Dedifferentiated amniotic fluid mesenchymal stem cell (primary cell): Measurements from ENCODE around the gene CFAP53.
"Not testable (repeated sequence)": the region's sequence is repeated elsewhere in the genome, so short reads cannot be mapped to it uniquely, and the experiment has no call there.

ENCODE experiments used
- DNase-seq: peaks from one replicate; pipeline ENCODE4 v3.0.0-alpha.2; 2016; ENCODE audit errors: extremely low spot score

Gene CFAP53

DNA sequence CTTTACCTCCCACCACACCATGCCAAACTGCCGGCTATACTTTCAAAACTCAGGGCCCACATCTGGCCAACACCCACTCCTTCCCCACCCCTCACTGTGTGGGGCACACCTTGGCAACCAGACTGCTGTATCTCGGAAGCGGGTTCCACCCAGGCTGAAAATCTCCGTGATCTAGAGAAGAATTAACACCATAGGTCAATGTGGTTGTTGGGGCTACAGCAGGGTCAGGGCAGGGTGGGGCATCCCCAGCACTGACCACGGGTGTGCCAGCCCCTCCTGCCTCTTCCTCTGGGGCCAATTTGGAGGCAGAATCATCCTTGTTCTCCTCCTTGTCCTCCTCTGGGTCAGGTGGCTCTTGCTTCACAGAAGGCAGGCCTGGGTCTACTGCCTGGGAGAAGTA is 6.3 kb upstream of the CFAP53 start:
- no peak for DNase-seq

GRCh38 chr18:50268022-50268747 is 1.9 kb upstream of the CFAP53 start:
- no peak for DNase-seq

DNA sequence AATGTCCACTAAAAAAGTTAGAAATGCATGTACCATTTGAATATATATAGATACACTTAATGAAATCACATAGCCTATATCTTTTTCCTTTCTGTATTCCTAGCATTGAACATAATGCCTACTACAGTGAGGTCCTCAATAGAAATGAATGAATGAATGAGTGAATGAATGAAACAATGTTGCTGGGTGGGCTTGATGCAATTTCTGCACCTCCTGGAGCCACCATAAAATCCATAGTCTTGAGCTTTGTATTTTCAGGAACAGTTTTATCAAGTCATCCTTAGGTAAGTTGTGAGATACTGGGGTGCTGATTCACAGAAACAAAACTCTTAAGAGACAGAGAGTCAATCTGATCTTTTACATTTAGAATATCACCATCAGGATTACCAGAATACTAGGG is 3.3 kb downstream of the CFAP53 start:
- DNase-seq = no peak

- DNase-seq = no peak
Observed at GRCh38 chr18:50250935-50251334, 15.4 kb downstream of the CFAP53 start.

DNA sequence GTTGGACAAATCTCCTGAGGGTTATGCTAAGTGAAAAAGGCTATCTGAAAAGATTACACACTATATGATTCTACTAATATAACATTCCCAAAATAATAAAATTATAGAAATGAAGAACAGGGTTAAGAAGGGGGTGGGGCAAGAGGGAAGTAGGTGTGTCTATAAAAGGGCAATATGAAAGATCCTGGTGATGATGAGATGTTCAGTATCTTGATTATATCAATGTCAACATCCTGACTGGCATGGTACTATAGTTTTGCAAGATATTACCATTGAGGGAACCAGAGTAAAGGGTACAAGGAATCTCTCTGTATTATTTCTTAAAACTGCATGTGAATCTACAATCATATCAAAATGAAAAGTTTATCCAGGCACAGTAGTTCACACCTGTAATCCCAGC is 16.7 kb downstream of the CFAP53 start:
- DNase-seq = no peak

GRCh38 chr18:50247561-50247960 is 18.7 kb downstream of the CFAP53 start:
- no peak for DNase-seq

DNA sequence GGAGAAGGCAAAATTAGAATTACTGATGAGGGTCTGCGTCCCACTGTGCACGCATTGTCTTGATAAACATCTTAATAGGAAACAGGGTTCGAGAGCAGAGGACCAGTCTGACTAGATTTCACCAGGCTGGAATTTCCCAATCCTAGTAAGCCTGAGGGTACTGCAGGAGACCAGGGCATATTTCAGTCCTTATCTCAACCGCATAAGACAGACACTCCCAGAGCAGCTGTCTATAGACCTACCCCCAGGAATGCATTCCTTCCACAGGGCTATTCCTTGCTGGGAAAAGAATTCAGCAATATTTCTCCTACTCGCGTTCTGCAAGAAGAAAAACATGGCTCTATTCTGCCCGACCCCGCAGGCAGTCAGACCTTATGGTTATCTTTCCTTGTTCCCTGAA is 24.5 kb downstream of the CFAP53 start:
- DNase-seq = not testable (repeated sequence)

GRCh38 chr18:50240080-50240563 is 26.2 kb downstream of the CFAP53 start:
- no peak for DNase-seq

DNA sequence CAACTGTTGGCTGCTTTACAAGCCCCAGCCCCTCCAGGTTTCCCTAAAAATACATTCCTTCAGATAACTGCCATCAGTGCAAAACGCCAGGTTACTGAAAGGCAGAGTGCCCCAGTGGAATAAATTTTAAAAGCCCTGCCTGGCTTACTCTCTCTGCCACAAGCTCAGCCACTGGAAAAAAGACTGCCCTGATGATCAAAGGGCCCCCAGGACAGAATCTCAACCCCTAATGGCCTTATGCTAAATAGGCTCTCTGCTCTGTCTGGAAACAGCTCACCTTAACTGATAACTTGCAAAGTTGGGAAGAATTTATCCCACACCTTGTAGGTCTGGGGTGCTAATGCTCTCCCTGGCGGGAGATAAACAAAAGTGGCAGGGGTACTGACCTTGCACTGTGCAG is 33.9 kb downstream of the CFAP53 start:
- no peak for DNase-seq

DNA sequence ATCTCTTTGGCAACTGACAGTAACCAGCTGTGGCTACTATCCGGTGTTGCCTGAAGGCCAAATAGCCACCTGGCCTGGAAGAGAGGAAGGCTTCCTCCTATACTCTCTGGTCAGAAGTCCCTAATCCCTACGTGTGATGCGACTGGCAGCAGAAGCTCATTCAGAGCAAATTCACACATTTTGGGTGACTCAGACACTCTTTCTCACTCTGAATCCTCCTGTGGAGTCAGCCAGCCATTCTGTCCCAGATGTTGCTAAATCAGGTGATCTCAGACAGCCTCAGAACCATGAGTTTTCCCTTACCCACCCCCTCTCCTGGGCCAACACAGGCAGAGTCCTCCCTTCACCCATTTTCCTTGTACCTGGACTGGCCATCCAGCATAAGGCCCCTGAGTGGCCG is 34.7 kb downstream of the CFAP53 start:
- DNase-seq = no peak

GRCh38 chr18:50220249-50220648 is 46.0 kb downstream of the CFAP53 start:
- not testable (repeated sequence) for DNase-seq

DNA sequence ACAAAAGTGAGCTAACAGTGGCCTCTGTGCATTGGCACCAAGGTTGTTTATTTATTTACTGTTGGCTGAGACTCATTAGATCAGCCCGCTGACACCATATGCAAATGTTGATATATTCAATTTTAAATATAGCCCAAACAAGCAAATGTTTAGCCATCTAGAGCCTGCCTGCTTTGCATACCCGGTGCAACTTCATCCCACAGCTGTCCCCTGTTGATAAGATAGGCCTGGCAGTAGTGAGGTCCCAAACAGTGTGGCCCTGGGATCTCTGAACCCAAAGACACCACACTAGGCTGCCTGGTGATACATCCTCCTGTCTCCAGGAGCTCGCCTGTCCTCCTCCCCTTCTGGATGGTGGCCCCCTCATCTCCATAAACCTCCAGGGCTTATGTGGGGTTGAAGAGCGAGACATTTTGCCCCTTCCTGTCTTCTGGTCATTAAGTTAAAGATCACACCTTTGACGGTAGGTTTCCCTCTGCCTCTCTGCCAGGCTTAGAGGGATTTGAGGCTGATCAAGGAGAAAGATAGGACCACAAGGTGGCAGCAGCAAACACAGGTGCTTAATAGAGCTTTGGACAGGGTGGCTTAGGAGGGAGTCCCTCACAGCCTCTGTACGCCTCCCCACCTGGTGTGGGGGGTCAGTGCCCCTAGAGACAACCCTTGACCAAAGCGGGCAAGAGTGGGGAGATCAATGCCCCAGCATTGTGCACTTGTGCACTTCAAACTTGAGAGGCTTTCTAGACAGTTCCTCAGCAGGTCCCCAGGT is 47.7 kb downstream of the CFAP53 start:
- DNase-seq = no peak

- DNase-seq = no peak
Observed at GRCh38 chr18:50209311-50209710, 57.0 kb downstream of the CFAP53 start.

GRCh38 chr18:50207722-50208121 is 58.6 kb downstream of the CFAP53 start:
- no peak for DNase-seq

GRCh38 chr18:50203801-50204604 is 62.3 kb downstream of the CFAP53 start:
- DNase-seq = peak; percentile 27

GRCh38 chr18:50201476-50202018 is 64.7 kb downstream of the CFAP53 start:
- DNase-seq = no peak

- no peak for DNase-seq
Observed at GRCh38 chr18:50199921-50200320, 66.4 kb downstream of the CFAP53 start.

- no peak for DNase-seq
Observed at GRCh38 chr18:50199346-50199855, 66.9 kb downstream of the CFAP53 start.

DNA sequence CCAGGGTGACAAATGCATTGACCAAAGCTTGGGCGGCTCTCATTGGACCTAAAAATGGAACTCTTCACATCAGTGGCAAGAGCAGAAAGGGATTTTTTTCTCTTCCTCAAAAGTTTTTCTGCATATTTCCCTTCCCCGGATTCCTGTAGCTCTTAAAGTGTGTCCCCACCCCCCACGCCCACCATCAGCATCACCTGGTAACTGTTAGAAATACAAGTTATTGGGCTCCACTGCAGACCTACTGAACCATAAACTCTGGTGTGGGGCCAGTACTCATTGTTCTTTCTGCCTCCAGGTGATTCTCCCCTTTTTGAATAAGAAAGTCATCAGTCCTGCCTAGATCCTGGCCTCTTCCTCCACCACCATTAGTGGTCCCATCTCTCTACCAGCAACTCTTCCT is 70.0 kb downstream of the CFAP53 start:
- DNase-seq = no peak

DNA sequence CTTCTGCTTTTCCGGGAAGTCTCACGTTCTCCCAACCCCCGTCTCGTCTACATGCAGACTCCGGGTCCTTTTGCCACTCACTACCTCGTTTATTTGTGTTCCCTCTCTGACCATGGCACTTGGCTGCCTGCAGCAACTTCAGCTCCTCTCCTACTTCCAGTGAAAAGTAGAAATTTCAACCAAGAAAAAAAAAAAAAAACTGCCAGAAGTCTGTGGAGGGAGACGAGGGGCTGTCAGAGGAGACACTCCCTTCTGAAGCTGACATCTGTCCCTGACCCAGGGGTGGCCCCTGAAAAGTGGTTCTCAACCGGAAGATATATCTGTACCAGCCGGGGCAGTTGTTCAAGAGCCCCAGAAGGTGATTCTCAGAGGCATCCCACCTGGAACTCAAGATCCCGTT is 70.6 kb downstream of the CFAP53 start:
- DNase-seq = no peak

GRCh38 chr18:50194631-50195532 is 71.4 kb downstream of the CFAP53 start, which contains the start of gene MYO5B:
TSS of gene MYO5B (minus strand) at chr18:50195147. CDS start at chr18:50194793, 354 bp downstream.
- DNase-seq = no peak
